Activated naive CD8-positive, alpha-beta T cell treated with anti-CD3 and anti-CD28 coated beads, Interleukin-2, amount 50 U/mL, for 24 hours (primary cell): ENCODE data around the gene CUBN.
A peak's percentile ranks its signal among the peaks of the same experiment; 100 is the strongest.

Experiments
- ATAC-seq: fragments of 150-1000 bp; cut with Tn5 transposase; one replicate; pipeline ENCODE4 v1.10.0; 2021
- DNase-seq: peaks from one replicate; pipeline ENCODE4 v3.0.0; 2021
- H3K27ac Mint-ChIP-seq: one replicate; pipeline ENCODE4 v1.8.0; 2021; ENCODE audit warnings: mild to moderate bottlenecking, mixed read lengths
- H3K27me3 Mint-ChIP-seq: one replicate; pipeline ENCODE4 v1.8.0; 2021; ENCODE audit warnings: mixed read lengths
- H3K36me3 Mint-ChIP-seq: one replicate; pipeline ENCODE4 v1.8.0; 2021; ENCODE audit warnings: low read depth, mixed read lengths
- H3K4me1 Mint-ChIP-seq: one replicate; pipeline ENCODE4 v1.8.0; 2021; ENCODE audit warnings: mixed read lengths
- H3K4me3 Mint-ChIP-seq: one replicate; pipeline ENCODE4 v1.8.0; 2021; ENCODE audit warnings: mild to moderate bottlenecking, moderate library complexity, mixed read lengths
- H3K9me3 Mint-ChIP-seq: one replicate; pipeline ENCODE4 v1.8.0; 2021; ENCODE audit warnings: mixed read lengths

The CUBN gene

DNA sequence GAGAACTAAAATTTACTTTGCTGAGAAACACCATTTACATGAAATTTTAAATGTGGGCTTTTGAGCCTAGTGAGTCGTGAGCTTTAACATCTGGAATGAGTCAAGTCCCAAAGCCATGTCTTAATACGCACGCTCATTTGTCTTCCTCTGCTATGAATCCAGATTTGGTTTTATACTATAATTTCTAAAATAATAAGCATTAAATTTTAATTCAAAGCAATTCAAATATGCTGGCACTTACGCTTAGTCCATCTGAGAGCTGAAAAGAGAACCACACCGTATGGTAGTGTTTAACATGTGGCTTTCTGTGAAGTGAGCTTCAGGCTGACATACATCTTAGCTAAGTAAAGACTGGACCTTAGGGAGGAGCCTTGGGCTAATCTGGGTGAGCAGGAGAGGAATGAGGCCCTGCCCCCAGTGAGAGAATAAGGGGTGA, 52.2 kb downstream of the CUBN start:
- Mint-ChIP-seq H3K27ac (no peak overlapping the region), H3K9me3 (no peaks in the 10 kb centered on the region), H3K27me3 (no peaks in the 10 kb centered on the region), H3K4me3 (no peak overlapping the region), H3K4me1 (peaks cover 33% of the 10 kb centered on the region), H3K36me3 (peaks cover 2% of the 10 kb centered on the region)
- ATAC-seq (no peak), DNase-seq (no peak)

DNA sequence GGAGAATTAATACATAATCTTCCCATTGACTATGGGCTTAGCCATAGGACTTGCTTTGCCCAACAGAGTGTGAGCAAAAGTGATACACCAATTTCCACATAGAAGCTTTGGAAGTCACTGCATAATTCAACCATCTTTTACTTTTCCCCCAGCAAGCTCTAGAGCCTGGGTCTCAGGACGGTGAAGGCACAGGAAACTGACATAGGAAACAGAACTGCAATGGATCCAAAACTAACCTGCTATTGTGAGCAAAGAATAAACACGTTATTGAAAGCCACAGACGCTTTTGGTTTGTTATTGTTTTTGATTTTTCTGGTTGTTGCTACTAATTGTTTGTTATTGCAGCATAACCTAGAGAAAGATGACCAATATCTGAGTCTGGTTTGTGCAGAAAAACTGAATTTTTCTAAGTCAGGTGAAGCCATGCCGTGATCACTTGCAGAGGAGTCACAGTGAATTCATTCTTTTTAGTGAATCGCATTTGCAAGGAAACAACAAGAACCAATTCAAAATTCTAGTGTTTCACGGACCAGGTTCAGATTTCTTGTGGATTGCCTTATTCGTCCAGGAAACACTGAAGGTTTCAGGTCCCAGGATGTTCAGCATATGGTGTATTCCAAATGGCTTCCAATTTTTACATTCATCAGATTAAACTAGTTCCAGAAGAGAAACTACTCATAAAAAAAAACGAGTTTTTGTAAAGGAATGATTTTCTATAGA, 52.8 kb downstream of the CUBN start:
- DNase-seq (no peak), ATAC-seq (no peak)
- Mint-ChIP-seq H3K27me3 (no peaks in the 10 kb centered on the region), H3K9me3 (no peaks in the 10 kb centered on the region), H3K4me3 (no peak overlapping the region), H3K36me3 (peaks cover 2% of the 10 kb centered on the region), H3K27ac (no peak overlapping the region), H3K4me1 (peaks cover 33% of the 10 kb centered on the region)

- DNase-seq: no peak
- no peak for ATAC-seq
- peaks cover 33% of the 10 kb centered on the region for H3K4me1 Mint-ChIP-seq
- H3K9me3 Mint-ChIP-seq: no peaks in the 10 kb centered on the region
- no peak overlapping the region for H3K4me3 Mint-ChIP-seq
- no peaks in the 10 kb centered on the region for H3K27me3 Mint-ChIP-seq
- H3K36me3 Mint-ChIP-seq: peaks cover 4% of the 10 kb centered on the region
- H3K27ac Mint-ChIP-seq: no peak overlapping the region
These were observed 53.9 kb downstream of the CUBN start for GRCh38 chr10:17075533-17076359.

- Mint-ChIP-seq H3K27me3 (no peaks in the 10 kb centered on the region), H3K27ac (peak overlapping the region; percentile 69), H3K4me3 (no peak overlapping the region), H3K9me3 (no peaks in the 10 kb centered on the region), H3K4me1 (peaks cover 33% of the 10 kb centered on the region), H3K36me3 (peaks cover 6% of the 10 kb centered on the region)
- ATAC-seq (peak; percentile 83), DNase-seq (no peak)
These were observed 55.1 kb downstream of the CUBN start for GRCh38 chr10:17074541-17074847.

GRCh38 chr10:17073725-17074540, 55.7 kb downstream of the CUBN start:
- peak; percentile 56 for ATAC-seq
- DNase-seq: no peak
- no peaks in the 10 kb centered on the region for H3K9me3 Mint-ChIP-seq
- H3K4me3 Mint-ChIP-seq: no peak overlapping the region
- peaks cover 8% of the 10 kb centered on the region for H3K36me3 Mint-ChIP-seq
- H3K27me3 Mint-ChIP-seq: no peaks in the 10 kb centered on the region
- peak overlapping the region; percentile 69 for H3K27ac Mint-ChIP-seq
- H3K4me1 Mint-ChIP-seq: peaks cover 32% of the 10 kb centered on the region

- Mint-ChIP-seq H3K27ac (no peak overlapping the region), H3K36me3 (peaks cover 7% of the 10 kb centered on the region), H3K4me3 (no peak overlapping the region), H3K27me3 (no peaks in the 10 kb centered on the region), H3K4me1 (peaks cover 30% of the 10 kb centered on the region), H3K9me3 (no peaks in the 10 kb centered on the region)
- ATAC-seq: no peak
- no peak for DNase-seq
These were observed 60.7 kb downstream of the CUBN start for GRCh38 chr10:17068953-17069352.

GRCh38 chr10:17067376-17068264, 62.0 kb downstream of the CUBN start:
- peak overlapping the region; percentile 38 for H3K4me3 Mint-ChIP-seq
- H3K4me1 Mint-ChIP-seq: peaks cover 36% of the 10 kb centered on the region
- H3K9me3 Mint-ChIP-seq: no peaks in the 10 kb centered on the region
- no peak for DNase-seq
- peak; percentile 24 for ATAC-seq
- no peaks in the 10 kb centered on the region for H3K27me3 Mint-ChIP-seq
- H3K36me3 Mint-ChIP-seq: peaks cover 7% of the 10 kb centered on the region
- H3K27ac Mint-ChIP-seq: peak overlapping the region; percentile 19

- no peaks in the 10 kb centered on the region for H3K9me3 Mint-ChIP-seq
- no peaks in the 10 kb centered on the region for H3K27me3 Mint-ChIP-seq
- peaks cover 44% of the 10 kb centered on the region for H3K4me1 Mint-ChIP-seq
- no peak for DNase-seq
- H3K27ac Mint-ChIP-seq: no peak overlapping the region
- H3K4me3 Mint-ChIP-seq: no peak overlapping the region
- H3K36me3 Mint-ChIP-seq: peaks cover 7% of the 10 kb centered on the region
- ATAC-seq: no peak
These were observed 62.8 kb downstream of the CUBN start for GRCh38 chr10:17066807-17067206.

GRCh38 chr10:17066000-17066399, 63.6 kb downstream of the CUBN start:
- H3K4me1 Mint-ChIP-seq: peaks cover 52% of the 10 kb centered on the region
- no peak overlapping the region for H3K4me3 Mint-ChIP-seq
- DNase-seq (no peak), ATAC-seq (no peak)
- no peaks in the 10 kb centered on the region for H3K9me3 Mint-ChIP-seq
- H3K27ac Mint-ChIP-seq: peak overlapping the region; percentile 36
- peaks cover 7% of the 10 kb centered on the region for H3K36me3 Mint-ChIP-seq
- H3K27me3 Mint-ChIP-seq: no peaks in the 10 kb centered on the region

DNA sequence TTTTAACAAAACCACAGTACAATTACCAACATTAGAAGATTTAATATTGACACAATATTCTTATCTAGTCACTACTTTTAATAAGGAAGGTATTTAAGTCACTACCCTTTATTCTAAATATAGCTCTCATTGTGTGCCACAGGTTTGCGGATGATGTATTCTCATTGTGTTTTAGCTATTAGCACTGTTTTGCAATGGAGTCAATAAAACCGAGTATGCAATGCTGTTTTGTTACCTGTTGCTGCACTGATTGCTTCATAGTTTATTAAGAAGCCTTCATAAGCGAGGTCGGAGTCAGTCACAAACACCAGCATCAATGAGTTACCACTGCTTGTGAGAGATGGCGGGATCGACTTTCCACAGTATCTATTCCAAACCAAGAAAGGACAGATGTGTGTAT, 64.3 kb downstream of the CUBN start:
- Mint-ChIP-seq H3K9me3 (no peaks in the 10 kb centered on the region), H3K4me1 (peaks cover 52% of the 10 kb centered on the region), H3K36me3 (peaks cover 3% of the 10 kb centered on the region), H3K4me3 (no peak overlapping the region), H3K27me3 (no peaks in the 10 kb centered on the region), H3K27ac (no peak overlapping the region)
- ATAC-seq: no peak
- no peak for DNase-seq

- peaks cover 3% of the 10 kb centered on the region for H3K9me3 Mint-ChIP-seq
- peaks cover 55% of the 10 kb centered on the region for H3K4me1 Mint-ChIP-seq
- H3K27ac Mint-ChIP-seq: no peak overlapping the region
- ATAC-seq: no peak
- DNase-seq: no peak
- no peak overlapping the region for H3K4me3 Mint-ChIP-seq
- peaks cover 3% of the 10 kb centered on the region for H3K36me3 Mint-ChIP-seq
- H3K27me3 Mint-ChIP-seq: no peaks in the 10 kb centered on the region
These were observed 65.2 kb downstream of the CUBN start for GRCh38 chr10:17064435-17064834.

GRCh38 chr10:17062955-17063484, 66.6 kb downstream of the CUBN start:
- peaks cover 3% of the 10 kb centered on the region for H3K9me3 Mint-ChIP-seq
- peaks cover 57% of the 10 kb centered on the region for H3K4me1 Mint-ChIP-seq
- DNase-seq (no peak), ATAC-seq (no peak)
- no peaks in the 10 kb centered on the region for H3K27me3 Mint-ChIP-seq
- peak overlapping the region; percentile 5 for H3K27ac Mint-ChIP-seq
- peaks cover 1% of the 10 kb centered on the region for H3K36me3 Mint-ChIP-seq
- H3K4me3 Mint-ChIP-seq: no peak overlapping the region

DNA sequence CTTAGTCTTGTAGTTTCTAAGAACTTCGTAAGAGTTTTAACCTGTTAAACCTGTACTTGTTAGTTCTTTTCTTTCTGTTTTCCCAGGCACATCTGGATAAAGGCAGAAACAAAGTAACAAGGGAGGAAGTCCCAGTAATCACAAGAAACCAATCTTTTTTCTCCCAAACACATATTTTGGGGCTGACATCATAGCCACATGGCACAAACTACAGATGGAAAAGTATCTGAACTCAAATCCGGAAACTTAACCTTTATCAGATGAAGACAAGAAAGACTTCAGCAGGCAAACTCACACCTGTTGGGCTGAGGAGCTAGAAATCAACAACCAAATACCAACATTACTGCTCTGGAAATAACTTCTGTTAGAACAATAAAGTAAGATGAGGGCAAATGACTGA, 67.1 kb downstream of the CUBN start:
- H3K27ac Mint-ChIP-seq: peak overlapping the region; percentile 5
- H3K9me3 Mint-ChIP-seq: peaks cover 3% of the 10 kb centered on the region
- H3K36me3 Mint-ChIP-seq: peaks cover under 1% of the 10 kb centered on the region
- no peaks in the 10 kb centered on the region for H3K27me3 Mint-ChIP-seq
- DNase-seq: no peak
- no peak for ATAC-seq
- H3K4me3 Mint-ChIP-seq: no peak overlapping the region
- H3K4me1 Mint-ChIP-seq: peaks cover 52% of the 10 kb centered on the region

DNA sequence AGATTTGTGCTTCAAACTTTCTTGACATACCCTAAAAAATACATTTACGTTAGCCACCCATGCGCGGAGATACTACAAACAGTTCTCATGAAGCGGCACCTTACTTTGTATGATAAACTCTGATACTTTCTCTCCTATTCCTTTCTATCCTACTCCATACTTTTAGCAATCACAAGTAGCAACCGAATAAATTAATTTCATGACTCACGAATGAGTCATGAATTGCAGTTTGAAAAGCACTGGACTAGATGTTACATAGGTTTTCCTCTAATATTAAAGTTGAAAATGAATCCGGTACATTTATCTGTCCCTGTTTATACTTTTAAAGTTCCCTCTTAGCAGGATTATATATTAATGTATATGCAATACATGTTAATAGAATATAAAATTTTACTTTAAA, 67.6 kb downstream of the CUBN start:
- no peaks in the 10 kb centered on the region for H3K27me3 Mint-ChIP-seq
- no peak overlapping the region for H3K4me3 Mint-ChIP-seq
- no peak for DNase-seq
- no peak overlapping the region for H3K27ac Mint-ChIP-seq
- peaks cover 47% of the 10 kb centered on the region for H3K4me1 Mint-ChIP-seq
- H3K36me3 Mint-ChIP-seq: no peaks in the 10 kb centered on the region
- ATAC-seq: no peak
- H3K9me3 Mint-ChIP-seq: peaks cover 3% of the 10 kb centered on the region
